ES-I3 (cell line): ENCODE data around the gene MRPL28.
A peak's percentile ranks its signal among the peaks of the same experiment; 100 is the strongest.

ENCODE experiments used
- H3K36me3 ChIP-seq: 2 replicates; pipeline ENCODE4 v1.6.1; 2013; ENCODE audit warnings: mild to moderate bottlenecking, low read length, control low read depth, moderate library complexity; ENCODE audit not compliant: insufficient read depth
- H3K4me1 ChIP-seq: 2 replicates; pipeline ENCODE4 v1.6.1; 2013; ENCODE audit warnings: mild to moderate bottlenecking, control low read depth, low read length; ENCODE audit not compliant: insufficient read depth
- H3K9ac ChIP-seq: 2 replicates; pipeline ENCODE4 v1.6.1; 2013; ENCODE audit warnings: low read depth, mild to moderate bottlenecking, low read length, moderate library complexity
- H3K9me3 ChIP-seq: 2 replicates; pipeline ENCODE4 v1.6.1; 2013; ENCODE audit warnings: mild to moderate bottlenecking, low read length, moderate library complexity; ENCODE audit not compliant: control insufficient read depth, insufficient read depth

The MRPL28 gene

DNA sequence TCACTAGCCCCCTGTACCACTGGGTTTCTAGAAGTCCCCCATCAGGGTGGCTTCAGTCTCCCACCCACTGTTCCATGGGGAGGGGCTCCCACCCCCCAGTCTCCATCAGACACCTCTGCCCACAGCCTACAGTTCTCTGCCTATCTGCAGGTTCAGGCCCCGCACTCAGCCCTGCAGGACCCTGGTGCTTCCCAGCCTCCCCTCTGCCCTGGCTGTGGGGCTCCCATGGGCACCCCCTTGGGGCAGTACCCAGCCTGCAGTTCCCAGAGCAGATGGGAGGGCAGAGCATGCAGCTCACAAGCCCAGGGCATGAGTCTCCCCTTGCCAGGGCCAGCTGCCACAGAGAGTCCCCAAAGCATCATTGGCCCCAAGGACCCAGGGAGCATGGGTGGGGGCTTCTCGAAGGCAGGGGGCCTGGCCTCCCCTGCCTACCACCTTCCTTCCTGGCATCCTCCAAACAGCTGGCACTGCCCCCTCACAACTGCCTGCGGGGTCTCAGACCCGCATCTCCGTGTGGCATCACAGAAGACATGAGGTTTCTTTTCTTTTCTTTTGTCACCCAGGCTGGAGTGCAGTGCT lies 2.8 kb upstream of the MRPL28 start:
- H3K9me3 ChIP-seq: no peaks in the 10 kb centered on the region

DNA sequence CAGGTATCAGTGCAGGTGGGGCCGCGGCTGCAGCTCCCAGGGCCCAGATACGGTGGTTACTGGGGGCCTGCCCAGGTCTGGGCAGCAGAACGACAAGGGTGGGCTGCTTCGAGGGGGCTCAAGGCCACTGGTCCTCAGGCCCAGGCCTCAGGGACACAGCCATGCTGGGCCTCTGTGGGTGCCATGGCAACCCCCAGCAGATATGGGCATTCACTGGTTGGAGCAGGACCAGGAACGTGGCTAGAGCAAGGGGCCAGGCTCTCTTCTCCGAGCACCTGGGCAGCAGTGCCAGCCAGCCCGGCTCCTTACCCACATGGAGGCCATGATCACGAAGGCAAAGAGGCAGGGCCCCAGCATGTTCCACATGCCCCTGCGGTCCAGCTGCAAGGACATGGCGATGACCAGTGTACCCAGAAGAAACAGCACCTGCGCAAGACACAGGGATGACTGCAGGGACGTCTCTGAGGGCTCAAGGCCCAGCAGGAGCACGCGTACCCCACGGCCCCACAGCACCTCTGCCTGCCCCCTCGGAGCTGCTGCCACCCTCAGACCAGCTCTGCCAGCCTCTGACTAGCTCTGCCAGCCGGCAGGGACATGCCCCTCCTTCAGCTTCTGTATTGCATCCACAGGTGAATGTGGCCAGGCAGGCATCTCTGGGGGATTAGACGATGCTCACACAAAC lies 2.1 kb upstream of the MRPL28 start:
- no peak overlapping the region for H3K9ac ChIP-seq
- no peaks in the 10 kb centered on the region for H3K4me1 ChIP-seq
- peaks cover 19% of the 10 kb centered on the region for H3K36me3 ChIP-seq

More for the DNA sequence above, 2.8 kb upstream of the MRPL28 start:
- Histone ChIP-seq H3K36me3 (peaks cover 14% of the 10 kb centered on the region), H3K4me1 (no peaks in the 10 kb centered on the region), H3K9ac (no peak overlapping the region)

GRCh38 chr16:371515-372301 lies 1.4 kb upstream of the MRPL28 start:
- no peaks in the 10 kb centered on the region for H3K4me1 ChIP-seq
- no peak overlapping the region for H3K9ac ChIP-seq
- no peaks in the 10 kb centered on the region for H3K9me3 ChIP-seq
- peaks cover 19% of the 10 kb centered on the region for H3K36me3 ChIP-seq

More for the DNA sequence above, 2.1 kb upstream of the MRPL28 start:
- H3K9me3 ChIP-seq: no peaks in the 10 kb centered on the region

DNA sequence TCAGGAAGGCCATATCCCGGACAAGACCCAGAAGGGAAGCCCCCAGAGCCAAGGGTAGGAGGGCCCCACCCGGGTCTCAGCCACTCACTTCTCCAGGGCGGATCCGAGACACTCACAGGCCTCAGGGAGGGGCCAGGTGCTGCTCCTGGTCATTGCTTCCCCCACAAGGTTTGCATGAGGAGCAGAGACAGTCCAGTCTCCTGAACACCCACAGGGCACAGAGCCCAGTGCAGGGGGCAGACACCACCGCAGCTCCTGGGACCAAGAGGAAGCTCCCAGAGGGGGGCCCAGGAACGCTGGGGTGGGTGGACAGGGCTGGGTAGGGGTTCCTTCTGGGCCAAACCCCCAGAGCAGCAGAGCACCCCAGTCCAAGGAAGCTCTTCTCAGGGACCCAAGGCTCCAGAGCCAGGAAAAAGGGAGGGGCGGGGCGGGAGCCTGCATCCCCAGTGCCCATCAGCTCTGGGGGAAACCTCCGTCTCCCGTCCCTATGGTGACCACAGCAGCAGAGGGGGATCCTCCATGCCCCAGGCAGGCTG lies 709 bp upstream of the MRPL28 start:
- Histone ChIP-seq H3K9me3 (no peaks in the 10 kb centered on the region), H3K4me1 (no peaks in the 10 kb centered on the region), H3K9ac (peak overlapping the region; percentile 20; the same call in 1 of the 2 replicates), H3K36me3 (peaks cover 19% of the 10 kb centered on the region)

DNA sequence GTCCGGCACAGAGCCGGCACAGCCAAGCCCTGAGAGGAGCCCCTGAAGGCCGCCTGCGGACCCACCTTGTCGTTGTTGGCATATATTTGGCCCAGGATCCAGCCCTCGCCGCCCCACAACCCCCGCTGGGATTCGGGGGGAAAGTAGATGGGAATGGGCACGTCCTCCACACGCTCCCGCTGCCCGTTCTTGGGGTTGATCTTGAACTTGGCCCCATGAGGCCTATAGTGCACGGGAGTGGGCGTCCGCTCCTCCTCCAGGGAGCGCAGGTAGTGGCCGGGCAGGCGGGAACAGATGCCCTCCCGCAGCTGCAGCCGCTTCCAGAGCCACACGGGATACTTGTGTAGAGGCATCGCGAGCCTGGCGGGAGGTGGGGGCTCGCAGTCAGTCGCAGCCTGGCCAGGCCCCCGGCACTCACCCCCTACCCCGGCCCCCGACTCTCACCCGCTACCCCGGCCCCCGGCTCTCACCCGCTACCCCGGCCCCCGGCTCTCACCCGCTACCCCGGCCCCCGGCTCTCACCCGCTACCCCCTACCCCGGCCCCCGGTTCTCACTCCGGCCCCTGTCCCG lies 387 bp downstream of the MRPL28 start:
- Histone ChIP-seq H3K36me3 (peaks cover 19% of the 10 kb centered on the region), H3K4me1 (no peaks in the 10 kb centered on the region), H3K9me3 (no peaks in the 10 kb centered on the region), H3K9ac (peak overlapping the region; percentile 52)

DNA sequence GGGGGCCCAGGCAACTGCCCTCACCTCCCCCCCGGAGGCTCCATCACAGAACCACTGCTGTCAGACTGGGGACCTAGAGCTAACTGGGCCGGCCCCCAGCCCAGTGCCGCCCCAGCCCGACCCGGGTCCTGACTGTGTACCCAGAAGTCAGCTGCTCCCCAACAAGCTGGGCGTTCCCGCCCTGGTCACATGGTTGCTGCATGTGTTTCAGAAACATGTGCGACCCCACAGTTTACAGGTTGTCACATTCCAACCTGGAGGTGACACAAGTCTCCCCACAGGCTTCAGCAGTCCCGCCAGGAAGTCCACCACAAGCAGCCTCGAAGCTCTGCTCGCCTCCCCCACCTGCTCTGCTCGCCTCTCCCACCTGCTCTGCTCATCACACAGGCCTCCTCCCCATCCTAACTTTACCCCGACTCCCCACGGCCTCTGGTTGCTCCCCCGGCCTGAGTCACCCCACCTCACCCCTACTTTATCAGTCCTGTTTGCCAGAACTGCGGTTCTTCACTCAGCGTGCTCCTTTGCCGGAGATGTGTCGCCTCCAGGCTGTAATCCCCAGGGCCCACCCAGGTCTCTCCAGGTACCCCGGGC lies 968 bp downstream of the MRPL28 start:
- H3K36me3 ChIP-seq: peaks cover 13% of the 10 kb centered on the region; the same call in 1 of the 2 replicates
- peak overlapping the region; percentile 52; the same call in 1 of the 2 replicates for H3K9ac ChIP-seq
- H3K4me1 ChIP-seq: no peaks in the 10 kb centered on the region; the same call in 1 of the 2 replicates
- no peaks in the 10 kb centered on the region for H3K9me3 ChIP-seq

DNA sequence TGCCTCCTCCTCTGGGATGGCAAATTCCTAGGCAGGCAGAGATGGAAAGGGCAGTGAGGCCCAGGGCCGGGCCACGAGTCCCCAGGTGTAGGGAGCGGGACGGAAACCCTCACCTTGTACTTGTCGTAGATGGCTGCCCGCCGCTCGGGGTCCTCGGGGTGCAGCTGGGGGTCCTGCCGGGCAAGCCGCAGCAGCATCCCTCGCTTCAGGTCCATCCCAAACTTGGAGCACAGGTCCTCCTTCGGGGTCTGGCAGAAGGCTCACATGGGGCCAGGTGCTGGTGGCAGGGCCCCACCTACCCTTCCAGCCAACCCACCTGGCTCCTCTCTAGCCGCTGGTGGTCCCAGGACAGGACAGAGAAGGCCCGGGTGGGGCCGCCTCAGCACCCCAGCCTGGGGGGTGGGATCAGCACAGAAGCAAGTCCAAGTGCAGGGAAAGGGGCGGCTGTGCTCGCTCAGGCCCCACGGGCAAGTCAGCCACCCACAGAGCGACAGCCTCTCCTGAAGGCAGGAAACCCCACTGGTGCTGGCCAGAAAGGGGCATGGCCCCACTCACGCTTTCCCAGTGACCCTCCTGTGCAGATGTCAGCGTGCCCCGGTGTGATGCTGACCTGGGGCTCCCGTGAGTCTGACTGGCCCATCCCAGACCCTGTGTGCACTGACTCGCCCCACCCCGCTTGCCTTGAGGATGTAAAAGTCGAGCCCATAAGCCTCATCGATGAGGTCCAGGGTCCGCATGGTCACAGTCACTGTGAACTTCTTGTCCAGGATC lies 1.8 kb downstream of the MRPL28 start:
- H3K4me1 ChIP-seq: no peaks in the 10 kb centered on the region; the same call in 1 of the 2 replicates
- peaks cover 13% of the 10 kb centered on the region; the same call in 1 of the 2 replicates for H3K36me3 ChIP-seq
- H3K9ac ChIP-seq: no peak overlapping the region
- no peaks in the 10 kb centered on the region for H3K9me3 ChIP-seq

GRCh38 chr16:367333-367903 lies 2.9 kb downstream of the MRPL28 start:
- H3K36me3 ChIP-seq: 0 out of 2 replicates have a peak, but pooled peaks cover 13% of the 10 kb centered on the region
- no peak overlapping the region for H3K9ac ChIP-seq
- H3K9me3 ChIP-seq: no peaks in the 10 kb centered on the region
- no peaks in the 10 kb centered on the region; the same call in 1 of the 2 replicates for H3K4me1 ChIP-seq

GRCh38 chr16:366476-366875 lies 3.9 kb downstream of the MRPL28 start:
- Histone ChIP-seq H3K36me3 (0 out of 2 replicates have a peak, but pooled peaks cover 13% of the 10 kb centered on the region), H3K4me1 (no peaks in the 10 kb centered on the region; the same call in 1 of the 2 replicates), H3K9me3 (no peaks in the 10 kb centered on the region), H3K9ac (no peak overlapping the region)

GRCh38 chr16:364595-365491 lies 5.5 kb downstream of the MRPL28 start:
- H3K36me3 ChIP-seq: 0 out of 2 replicates have a peak, but pooled peaks cover 13% of the 10 kb centered on the region
- no peaks in the 10 kb centered on the region; the same call in 1 of the 2 replicates for H3K4me1 ChIP-seq
- H3K9ac ChIP-seq: no peak overlapping the region
- no peaks in the 10 kb centered on the region for H3K9me3 ChIP-seq

- Histone ChIP-seq H3K4me1 (no peaks in the 10 kb centered on the region; the same call in 1 of the 2 replicates), H3K36me3 (0 out of 2 replicates have a peak, but pooled peaks cover 13% of the 10 kb centered on the region), H3K9me3 (no peaks in the 10 kb centered on the region), H3K9ac (no peak overlapping the region)
Measured at GRCh38 chr16:363766-364490, 6.4 kb downstream of the MRPL28 start.
